Mesodermal cell (in vitro differentiated cells): ENCODE results near the gene NT5DC4. TPM values are rescaled to one million over a fixed set of nuclear protein-coding genes. Genes with fewer than 3 reads are reported as not detected.
A peak's percentile ranks its signal among the peaks of the same experiment; 100 is the strongest.

Experiments used
- H3K27ac ChIP-seq: 2 replicates; pipeline ENCODE4 v1.7.0; 2013; ENCODE audit warnings: mild to moderate bottlenecking, low read depth, low read length, moderate library complexity; ENCODE audit not compliant: severe bottlenecking
- H3K36me3 ChIP-seq: 2 replicates; pipeline ENCODE4 v1.7.1; 2013; ENCODE audit warnings: mild to moderate bottlenecking, low read length, moderate library complexity; ENCODE audit not compliant: control insufficient read depth, insufficient read depth
- H3K4me1 ChIP-seq: one replicate; pipeline ENCODE4 v1.7.1; 2013; ENCODE audit warnings: mild to moderate bottlenecking, low read length; ENCODE audit not compliant: insufficient read depth, control insufficient read depth, poor library complexity, severe bottlenecking
- H3K4me3 ChIP-seq: 2 replicates; pipeline ENCODE4 v1.7.0; 2013; ENCODE audit warnings: low read length, control low read depth, mild to moderate bottlenecking; ENCODE audit not compliant: insufficient read depth, poor library complexity, severe bottlenecking; ENCODE audit errors: extremely low read depth
- H3K9me3 ChIP-seq: 2 replicates; pipeline ENCODE4 v1.7.1; 2013; ENCODE audit warnings: mild to moderate bottlenecking, low read length, moderate library complexity; ENCODE audit not compliant: control insufficient read depth
- WGBS, 2 experiments: methylation state at CpG; one replicate each; pipeline ENCODE4 v1.1.5; 2013; ENCODE audit warnings: missing lambda C conversion rate in 2 of 2; ENCODE audit not compliant: insufficient coverage in 2 of 2; 5-methylcytosine and 5-hydroxymethylcytosine counted together
- polyA plus RNA-seq, 2 experiments: library from polyadenylated mRNA; stranded (reverse); fragments of 50-300 nt; gene quantifications; one replicate each; pipeline ENCODE4 v1.2.3, GENCODE V29; 2013

Gene NT5DC4
- not detected for polyA plus RNA-seq (2013, experiment 1 of 2)
- not detected for polyA plus RNA-seq (2013, experiment 2 of 2)

DNA sequence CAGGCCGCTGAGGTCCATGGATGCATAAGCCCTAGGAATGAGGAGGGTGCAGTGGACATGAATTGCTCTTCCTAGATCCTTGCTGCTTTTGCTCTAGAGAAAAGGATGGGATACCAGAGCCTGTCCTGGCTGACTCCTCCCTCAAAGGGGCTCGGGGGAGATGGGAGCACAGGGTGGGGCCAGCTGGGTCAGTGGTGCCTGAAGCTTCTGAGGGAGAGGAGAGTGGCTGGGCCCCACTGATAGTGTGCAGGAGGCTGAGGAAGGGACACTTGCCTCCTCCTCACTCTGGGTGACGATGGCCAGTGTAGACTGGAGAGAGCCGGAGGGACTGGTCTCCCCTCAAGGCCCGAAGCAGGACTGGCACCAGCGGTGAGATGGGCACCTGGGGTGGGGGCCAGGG lies at the start of gene NT5DC4:
NT5DC4 (plus strand) TSS at position 236 of the 400 bp plus-strand sequence; CDS start at position 296, 60 bp downstream.
- H3K27ac ChIP-seq, result no peak within 1 kb of the TSS
- H3K4me3 ChIP-seq, result no peak within 1 kb of the TSS
- H3K9me3 ChIP-seq, result no peaks in the 10 kb centered on the region
- no peaks in the 10 kb centered on the region for H3K36me3 ChIP-seq
- 93 to 100% methylated on average over 4 to 5 of the region's 6 CpGs for WGBS, 2 experiments
- H3K4me1 ChIP-seq, result no peaks in the 10 kb centered on the region

DNA sequence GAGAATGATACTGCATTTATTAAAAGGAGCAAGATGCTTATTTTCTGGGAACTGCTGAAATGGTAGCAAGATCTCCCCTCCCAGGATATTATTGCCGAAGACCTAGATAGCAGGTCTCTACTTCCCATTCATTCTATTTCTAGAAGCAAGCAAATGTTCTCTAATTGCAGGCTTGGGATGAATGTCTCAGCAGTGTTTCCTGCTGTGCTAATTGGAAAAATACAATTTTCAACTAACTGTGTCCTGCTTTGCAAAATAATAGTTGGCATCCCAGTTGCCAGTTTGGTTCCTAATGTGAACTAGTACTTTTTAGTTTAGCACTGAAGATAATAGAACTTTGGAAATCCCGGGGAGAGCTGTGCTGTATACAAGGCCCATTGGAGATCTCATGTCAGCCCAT lies 49.0 kb upstream of the NT5DC4 start:
- H3K27ac ChIP-seq, result no peak overlapping the region
- WGBS, 2 experiments, result no CpG with 5 or more reads among the region's 2 CpGs

DNA sequence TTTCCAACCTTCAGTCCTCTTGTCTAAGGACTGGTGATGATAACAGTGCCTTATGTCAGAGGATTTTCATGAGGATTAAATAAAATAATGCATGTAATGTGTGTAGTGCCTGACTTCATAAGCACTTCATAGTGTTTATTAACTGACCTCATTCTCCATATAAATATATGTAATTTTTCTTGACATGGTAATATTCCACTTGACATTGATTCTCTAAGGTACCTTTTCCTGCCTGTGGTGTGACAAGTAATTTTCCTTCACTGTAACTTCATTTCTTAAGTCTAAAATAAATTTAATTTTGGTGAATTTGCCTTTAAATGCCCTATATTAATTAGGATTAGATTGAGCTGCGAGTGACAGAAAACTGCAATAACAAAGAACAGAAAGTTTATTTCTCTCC lies 47.8 kb upstream of the NT5DC4 start:
- H3K4me1 ChIP-seq, result no peaks in the 10 kb centered on the region
- no peak overlapping the region for H3K27ac ChIP-seq
- no peaks in the 10 kb centered on the region for H3K36me3 ChIP-seq
- H3K4me3 ChIP-seq, result no peak overlapping the region
- H3K9me3 ChIP-seq, result no peaks in the 10 kb centered on the region
- WGBS, 2 experiments, result no CpG with 5 or more reads among the region's 1 CpG

More for the DNA sequence above, 49.0 kb upstream of the NT5DC4 start:
- H3K36me3 ChIP-seq, result peaks cover 9% of the 10 kb centered on the region
- no peak overlapping the region for H3K4me3 ChIP-seq
- no peaks in the 10 kb centered on the region for H3K4me1 ChIP-seq
- no peaks in the 10 kb centered on the region for H3K9me3 ChIP-seq

DNA sequence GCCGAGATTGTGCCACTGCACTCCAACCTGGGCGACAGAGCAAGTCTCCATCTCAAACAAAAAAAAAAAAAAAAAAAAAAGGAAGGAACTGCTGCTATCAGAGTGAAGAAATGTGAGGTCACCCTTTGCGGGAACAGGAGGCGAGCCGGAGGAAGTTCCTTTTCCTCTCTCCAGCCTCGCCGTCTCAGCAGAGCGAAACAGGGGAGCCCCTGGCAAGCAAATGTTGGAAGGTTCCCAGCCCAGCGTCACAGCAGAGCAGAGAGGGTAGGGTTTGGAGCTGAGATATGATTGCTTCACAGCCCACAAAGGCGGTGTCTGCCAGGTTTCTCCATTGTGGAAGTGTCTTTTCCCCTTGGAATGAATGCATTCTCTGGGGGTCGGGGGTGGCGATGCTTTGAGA lies 46.6 kb upstream of the NT5DC4 start:
- peaks cover under 1% of the 10 kb centered on the region for H3K4me1 ChIP-seq
- no peaks in the 10 kb centered on the region for H3K9me3 ChIP-seq
- no peak overlapping the region for H3K4me3 ChIP-seq
- 75 to 90% methylated on average over 4 to 7 of the region's 12 CpGs for WGBS, 2 experiments
- H3K27ac ChIP-seq, result no peak overlapping the region
- no peaks in the 10 kb centered on the region for H3K36me3 ChIP-seq

DNA sequence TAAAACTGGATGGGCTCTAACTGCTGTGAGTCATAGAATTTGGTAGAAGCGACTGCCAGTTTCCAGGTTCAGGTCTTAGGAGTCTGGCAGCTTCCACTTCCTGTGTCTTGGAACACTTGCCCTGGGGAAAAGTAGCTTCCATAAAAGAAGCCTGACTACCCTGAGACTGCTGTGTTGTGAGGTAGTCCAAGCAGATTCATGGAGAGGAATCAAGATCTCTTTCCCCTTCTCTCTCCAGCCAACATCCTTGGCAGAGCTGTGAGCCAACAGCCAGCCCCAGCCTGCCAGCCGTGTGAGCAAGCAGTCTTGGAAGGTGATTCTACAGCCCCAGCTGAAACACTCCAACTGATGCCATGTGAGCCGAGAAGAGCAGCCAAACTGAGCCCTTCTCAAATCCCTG lies 41.3 kb upstream of the NT5DC4 start:
- Histone ChIP-seq H3K4me3 (no peak overlapping the region), H3K36me3 (no peaks in the 10 kb centered on the region), H3K27ac (no peak overlapping the region), H3K9me3 (no peaks in the 10 kb centered on the region), H3K4me1 (peaks cover 16% of the 10 kb centered on the region)
- 89% methylated on average over 3 of the region's 3 CpGs; no CpG with 5 or more reads in 1 of the 2 experiments for WGBS, 2 experiments

DNA sequence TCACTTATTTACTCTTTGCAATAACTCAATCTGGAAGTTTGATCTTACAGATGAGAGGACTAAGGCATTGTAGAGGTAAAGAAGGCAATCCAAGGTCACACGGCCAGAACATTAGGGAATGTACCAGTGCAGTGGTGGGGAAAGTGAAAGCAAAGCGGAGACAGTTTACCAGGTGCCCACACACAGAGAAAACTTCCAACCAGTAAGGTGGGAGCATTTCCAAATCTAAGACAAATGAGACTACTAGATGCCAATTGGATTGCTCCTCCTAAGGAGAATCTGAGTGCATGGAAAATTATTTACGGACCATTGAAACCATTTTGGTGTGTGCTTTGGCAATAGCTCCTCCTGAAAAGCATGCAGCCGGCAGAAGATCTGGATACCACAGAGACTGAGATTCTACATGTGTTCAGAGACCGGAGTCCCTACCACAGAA lies 40.1 kb upstream of the NT5DC4 start:
- Histone ChIP-seq H3K9me3 (no peaks in the 10 kb centered on the region), H3K36me3 (no peaks in the 10 kb centered on the region), H3K4me1 (peaks cover 16% of the 10 kb centered on the region), H3K4me3 (no peak overlapping the region), H3K27ac (no peak overlapping the region)
- 96 to 97% methylated on average over 4 of the region's 5 CpGs for WGBS, 2 experiments

DNA sequence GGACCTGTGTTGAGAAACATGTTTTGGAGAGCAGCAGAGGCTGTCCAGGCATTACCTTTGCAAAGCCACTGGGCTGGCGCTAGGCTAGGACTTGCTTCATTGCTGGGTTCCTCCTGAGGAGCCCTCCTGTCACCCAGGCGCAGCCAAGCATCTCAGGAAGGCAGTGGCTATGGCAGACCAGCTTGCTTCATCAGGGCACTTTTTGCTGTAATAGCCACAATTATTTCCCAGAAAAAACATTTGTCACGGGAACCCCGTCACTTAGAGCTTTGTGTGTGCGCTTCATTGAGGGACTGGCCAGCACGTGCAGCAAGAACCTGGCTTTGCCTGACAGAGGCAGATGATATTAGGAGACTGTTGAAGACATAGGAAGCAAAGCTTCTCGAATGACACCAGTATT lies 38.7 kb upstream of the NT5DC4 start:
- Histone ChIP-seq H3K4me3 (no peak overlapping the region), H3K27ac (no peak overlapping the region), H3K4me1 (peaks cover 16% of the 10 kb centered on the region), H3K9me3 (no peaks in the 10 kb centered on the region), H3K36me3 (no peaks in the 10 kb centered on the region)
- WGBS, 2 experiments, result 94 to 95% methylated on average over 4 to 7 of the region's 7 CpGs

DNA sequence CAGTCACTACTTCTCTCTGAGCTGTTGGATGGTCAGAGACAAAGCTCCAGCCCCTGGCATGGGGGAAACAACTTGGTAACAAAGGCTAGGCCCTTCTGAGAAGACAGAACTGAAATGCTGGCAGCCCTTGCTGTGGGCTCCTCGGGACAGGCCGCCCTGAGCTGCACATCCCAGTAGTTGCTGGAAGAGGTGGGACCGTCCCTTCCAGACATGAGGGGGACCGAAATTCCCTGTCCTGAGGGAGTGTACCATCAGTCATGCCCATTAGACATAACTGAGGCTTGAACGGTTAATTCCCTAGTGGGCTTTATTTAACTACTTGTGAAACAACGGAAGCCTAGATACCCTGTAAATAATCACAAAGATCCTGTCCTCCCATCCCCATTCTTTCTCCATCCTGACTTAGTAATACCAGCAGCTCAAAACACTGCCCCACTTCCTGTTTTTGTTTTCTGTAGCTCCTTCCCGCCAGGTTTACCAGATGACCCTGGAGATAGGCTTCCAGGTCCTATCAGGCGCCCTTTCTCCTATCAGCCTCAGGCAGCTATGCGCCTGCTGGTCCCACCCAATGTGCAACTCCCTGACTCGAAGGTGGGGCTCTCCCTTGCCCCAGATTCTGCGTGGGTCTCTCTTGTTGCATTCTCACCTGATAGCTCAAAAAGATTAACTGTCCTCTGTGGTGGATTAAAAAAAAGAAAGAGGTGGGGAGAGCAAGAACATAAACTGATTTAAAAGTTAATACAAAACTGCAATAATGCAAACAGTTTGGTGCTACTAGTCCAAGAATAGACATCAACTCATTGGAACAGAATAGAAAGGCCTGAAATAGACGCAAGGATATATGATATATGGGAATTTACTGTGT lies 37.0 kb upstream of the NT5DC4 start:
- H3K9me3 ChIP-seq, result no peaks in the 10 kb centered on the region
- no peaks in the 10 kb centered on the region for H3K36me3 ChIP-seq
- 82 to 88% methylated on average over 9 to 10 of the region's 12 CpGs for WGBS, 2 experiments
- no peak overlapping the region for H3K4me3 ChIP-seq
- H3K27ac ChIP-seq, result peak overlapping the region; percentile 54
- peaks cover 26% of the 10 kb centered on the region for H3K4me1 ChIP-seq

DNA sequence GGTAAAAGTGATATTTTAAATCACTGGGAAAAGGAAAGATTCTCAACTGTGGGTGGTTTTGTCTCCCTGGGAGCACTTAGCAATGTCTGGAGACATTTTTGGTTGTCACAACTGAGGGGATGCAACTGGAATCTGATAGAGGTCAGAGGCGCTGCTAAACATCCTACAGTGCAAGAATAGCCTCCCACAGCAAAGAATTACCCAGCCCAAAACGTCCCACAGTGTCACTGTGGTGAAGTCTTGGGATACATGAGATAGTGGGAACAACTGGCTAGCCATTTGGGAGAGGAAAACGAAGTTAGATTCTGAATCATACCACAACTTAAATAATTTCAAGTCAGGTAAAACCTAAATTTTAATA lies 36.4 kb upstream of the NT5DC4 start:
- Histone ChIP-seq H3K4me1 (peaks cover 24% of the 10 kb centered on the region), H3K9me3 (no peaks in the 10 kb centered on the region), H3K36me3 (no peaks in the 10 kb centered on the region), H3K4me3 (no peak overlapping the region), H3K27ac (no peak overlapping the region)
- no CpG with 5 or more reads among the region's 3 CpGs for WGBS, 2 experiments

DNA sequence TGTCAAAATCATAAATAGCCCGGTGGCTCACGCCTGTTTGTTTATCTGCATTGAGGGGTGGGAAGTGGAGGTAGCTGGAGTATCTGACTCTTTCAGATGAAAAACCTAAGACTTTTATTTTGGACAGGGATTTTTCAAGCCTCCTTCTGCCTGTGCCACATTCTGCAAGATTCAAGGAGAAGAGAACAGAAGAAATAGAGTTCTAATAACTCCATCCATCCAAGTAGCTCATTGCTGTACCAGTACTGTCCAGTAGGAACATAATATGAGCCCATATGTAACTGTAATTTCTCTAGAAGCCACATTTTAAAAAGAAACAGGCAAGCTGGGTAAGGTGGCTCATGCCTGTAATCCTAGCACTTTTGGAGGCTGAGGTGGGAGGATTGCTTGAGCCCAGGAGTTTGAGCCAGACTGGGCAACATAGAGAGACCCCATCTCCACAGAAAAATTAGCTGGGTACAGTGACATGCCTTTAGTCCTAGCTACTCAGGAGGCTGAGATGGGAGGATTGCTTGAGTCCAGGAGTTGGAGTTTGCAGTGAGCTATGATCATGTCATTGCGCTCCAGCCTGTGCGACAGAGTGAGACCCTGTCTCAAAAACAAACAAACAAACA lies 35.4 kb upstream of the NT5DC4 start:
- Histone ChIP-seq H3K9me3 (no peaks in the 10 kb centered on the region), H3K4me3 (no peak overlapping the region), H3K4me1 (peaks cover 21% of the 10 kb centered on the region), H3K27ac (no peak overlapping the region), H3K36me3 (no peaks in the 10 kb centered on the region)
- 100% methylated on average over 2 of the region's 4 CpGs for WGBS, 2 experiments
